HG03108 (cell line): ENCODE results near the gene CD86.

Experiments
- ATAC-seq: cut with Tn5 transposase; IDR thresholded peaks from one replicate; pipeline ENCODE4 v1.9.1; 2021; ENCODE audit warnings: moderate library complexity; ENCODE audit not compliant: unreplicated experiment

The CD86 gene

GRCh38 chr3:122091602-122092295 lies 36.6 kb downstream of the CD86 start:
- ATAC-seq = peak; percentile 40

DNA sequence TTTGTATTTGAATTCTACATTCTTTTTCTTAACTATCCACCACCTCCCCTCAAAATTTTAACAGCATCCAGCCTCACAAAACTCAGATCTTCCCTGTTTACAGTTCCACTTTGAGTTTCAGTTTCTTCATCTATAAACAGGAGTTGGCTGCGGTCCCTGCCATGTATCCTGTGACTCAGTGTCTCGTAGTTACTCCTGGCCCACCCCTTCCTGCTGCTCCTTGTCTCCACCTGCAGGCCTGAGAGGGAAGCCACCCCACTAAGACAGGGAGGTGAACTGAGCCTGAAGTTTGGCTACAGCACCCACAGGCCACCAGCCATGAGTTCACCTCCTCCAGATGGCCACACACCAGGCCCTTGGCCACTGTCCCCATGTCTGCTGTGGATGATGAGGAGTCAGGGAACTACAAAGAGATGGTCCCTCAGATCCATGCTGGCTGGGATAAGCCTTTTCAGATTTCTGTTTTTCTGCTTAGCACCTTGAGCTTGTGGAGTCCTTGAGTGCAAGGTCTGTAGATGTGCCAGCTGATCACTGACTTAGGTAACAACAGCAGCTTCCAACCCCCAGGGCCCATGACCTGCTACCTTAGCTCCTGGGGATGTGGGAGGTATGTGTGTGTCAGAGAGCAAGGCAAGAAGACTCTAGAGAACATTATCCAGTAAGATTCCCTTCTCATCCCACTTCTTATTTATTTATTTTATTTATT lies 37.5 kb downstream of the CD86 start:
- ATAC-seq = no peak

DNA sequence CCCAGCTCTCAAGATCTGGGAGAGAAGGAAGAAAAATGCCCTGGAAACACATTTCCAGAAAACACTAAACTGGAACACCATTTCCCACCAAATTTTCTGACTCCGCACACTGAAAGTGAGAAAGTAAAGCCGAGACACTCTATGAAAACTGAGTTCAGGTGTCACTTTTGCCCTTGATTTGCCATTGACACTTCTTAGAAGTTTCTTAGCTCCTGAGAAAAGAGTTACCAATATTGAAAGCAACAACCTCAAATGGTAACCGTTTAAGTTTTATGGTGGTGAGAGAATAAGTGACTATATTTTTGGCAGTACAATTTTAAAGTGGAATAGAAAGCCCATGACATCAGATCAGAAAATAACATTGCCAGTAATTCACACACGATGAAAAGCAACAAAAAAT lies 39.0 kb downstream of the CD86 start:
- no peak for ATAC-seq

DNA sequence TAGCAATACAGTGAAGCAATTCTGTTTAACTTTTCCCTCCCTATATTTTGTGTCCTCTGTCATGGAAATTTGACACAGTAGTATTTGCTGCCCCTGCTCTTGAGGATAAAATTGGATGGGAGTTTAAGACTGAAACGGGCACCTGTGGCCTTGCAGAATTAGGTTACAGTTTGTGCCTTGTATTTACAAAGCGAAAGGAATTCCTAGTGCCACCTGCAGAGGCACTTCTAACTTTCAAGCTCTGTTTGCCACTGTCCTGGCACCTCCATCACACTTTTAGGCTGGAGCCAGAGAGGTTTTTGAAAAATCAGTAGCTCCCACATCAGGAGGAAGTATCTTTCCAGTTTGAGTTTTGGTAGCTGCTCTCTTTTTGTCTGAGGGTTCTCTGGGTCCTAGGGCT lies 39.5 kb downstream of the CD86 start:
- no peak for ATAC-seq

DNA sequence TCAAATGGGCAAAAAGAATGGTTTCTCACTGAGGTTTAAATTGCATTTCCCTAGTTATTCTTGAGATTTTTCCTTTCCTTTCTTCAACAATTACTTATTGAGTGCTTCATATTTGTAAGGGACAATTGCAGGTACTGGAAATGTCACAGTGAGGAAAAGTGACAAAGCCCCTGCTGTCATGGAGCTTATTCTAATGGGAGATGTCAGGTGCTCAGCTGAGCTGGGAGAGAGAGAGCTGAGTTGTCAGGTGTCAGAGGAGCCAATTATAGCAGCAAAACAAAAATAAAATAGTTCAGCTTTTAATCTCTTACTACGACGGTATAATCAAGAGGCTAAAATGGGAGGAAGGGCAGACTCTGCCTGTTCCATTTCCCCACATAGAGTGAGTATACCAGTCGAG lies 42.0 kb downstream of the CD86 start:
- no peak for ATAC-seq

GRCh38 chr3:122098611-122099010 lies 43.4 kb downstream of the CD86 start:
- no peak for ATAC-seq

DNA sequence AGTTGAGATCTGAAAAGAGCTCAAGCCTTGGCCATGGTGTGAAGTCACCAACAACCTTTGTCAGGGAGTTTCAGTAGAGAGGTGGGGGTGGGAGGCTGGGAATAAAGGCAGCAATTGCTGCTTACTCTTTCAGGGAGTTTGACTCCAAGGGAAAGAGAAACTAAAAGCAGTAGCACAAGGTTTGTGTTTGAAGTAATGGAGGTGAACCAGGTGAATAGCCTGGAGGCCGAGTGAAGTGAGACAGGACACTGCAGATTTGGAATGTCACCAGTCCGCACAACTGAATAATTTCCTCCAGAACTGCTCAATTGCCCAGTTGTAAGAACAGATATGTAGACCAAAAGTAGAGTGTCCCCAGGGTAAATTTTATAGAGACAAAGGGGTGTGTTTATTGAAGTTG lies 44.1 kb downstream of the CD86 start:
- no peak for ATAC-seq

GRCh38 chr3:122100083-122100482 lies 44.9 kb downstream of the CD86 start:
- ATAC-seq = no peak

- ATAC-seq = no peak
These were observed 45.7 kb downstream of the CD86 start for GRCh38 chr3:122100591-122101463.

GRCh38 chr3:122101646-122102045 lies 46.5 kb downstream of the CD86 start:
- ATAC-seq = peak; percentile 43

- ATAC-seq = peak; percentile 40
These were observed 47.2 kb downstream of the CD86 start for GRCh38 chr3:122102191-122102935.

- ATAC-seq = no peak
These were observed 48.8 kb downstream of the CD86 start for GRCh38 chr3:122103821-122104514.

- no peak for ATAC-seq
These were observed 49.5 kb downstream of the CD86 start for GRCh38 chr3:122104515-122105194.

GRCh38 chr3:122105626-122106025 lies 50.5 kb downstream of the CD86 start:
- ATAC-seq = no peak

DNA sequence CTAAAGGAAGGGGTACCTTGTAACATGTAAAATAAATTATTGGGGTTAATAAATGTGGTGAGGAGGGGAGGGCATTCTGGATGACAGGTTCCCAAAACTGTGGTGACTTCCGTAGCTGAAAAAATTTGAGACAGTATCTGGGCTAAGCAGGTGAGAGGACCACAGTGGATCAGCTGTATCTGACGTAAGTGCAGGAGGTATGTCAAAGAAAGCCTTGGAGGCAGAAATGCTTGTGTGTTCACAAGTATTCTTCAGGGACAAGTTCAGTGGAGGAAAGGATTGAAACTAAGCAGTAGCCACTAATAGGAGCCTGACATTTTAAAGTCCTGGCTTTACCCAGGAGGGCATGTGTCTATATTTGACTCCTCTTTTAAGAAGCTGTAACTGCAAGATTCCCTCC lies 52.0 kb downstream of the CD86 start:
- no peak for ATAC-seq

GRCh38 chr3:122111974-122112373 lies 56.8 kb downstream of the CD86 start:
- no peak for ATAC-seq

DNA sequence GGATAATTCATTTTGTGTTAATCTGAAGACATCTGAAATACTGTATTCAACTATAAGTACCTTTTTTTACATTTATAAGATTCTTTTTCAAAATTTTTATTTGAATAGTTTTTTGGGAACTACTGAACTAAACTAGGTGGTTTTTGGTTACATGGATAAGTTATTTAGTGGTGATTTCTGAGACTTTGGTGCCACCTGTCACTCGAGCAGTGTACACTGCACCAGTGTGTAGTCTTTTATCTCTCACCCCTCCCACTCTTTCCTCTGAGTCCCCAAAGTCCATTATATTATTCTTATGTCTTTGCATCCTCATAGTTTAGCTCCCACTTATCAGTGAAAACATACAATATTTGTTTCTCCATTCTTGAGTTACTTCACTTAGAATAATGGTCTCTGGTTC lies 57.6 kb downstream of the CD86 start:
- no peak for ATAC-seq

- ATAC-seq = no peak
These were observed 68.7 kb downstream of the CD86 start for GRCh38 chr3:122123850-122124249.

- ATAC-seq = no peak
These were observed 77.9 kb downstream of the CD86 start for GRCh38 chr3:122132949-122133540.
